ENCODE measurements around the gene HDAC8.

DNA sequence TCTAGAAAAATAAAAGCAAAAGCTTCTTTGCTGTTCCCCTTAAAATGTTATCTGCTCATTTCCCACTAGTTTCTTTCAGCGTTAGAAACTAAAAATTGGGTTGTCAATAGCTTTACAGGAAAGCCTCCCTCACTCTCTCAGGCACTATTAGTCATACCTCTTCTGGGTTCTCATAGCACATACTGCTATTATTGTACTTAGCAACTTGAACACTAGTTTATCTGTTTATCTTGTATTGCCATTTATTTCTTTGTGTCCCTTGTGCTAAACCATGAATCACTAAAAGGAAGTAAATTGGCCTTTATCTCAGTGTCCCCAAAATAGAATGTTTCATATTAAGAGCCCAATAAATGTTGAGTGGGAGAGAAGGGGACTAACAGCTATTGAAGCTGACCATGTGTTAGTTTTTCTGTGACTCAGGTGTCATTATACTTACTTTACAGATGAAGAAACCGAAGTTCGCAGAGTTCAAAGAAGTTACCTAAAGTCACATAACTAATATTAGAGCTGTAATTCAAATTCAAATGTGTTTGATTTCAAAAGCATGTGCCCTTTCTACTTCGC is 142.2 kb downstream of the HDAC8 start:
- TF ChIP-seq CTCF (IDR thresholded peaks at IDR 0.05; ENCODE audit: low read length) (no peak), EZH2 (optimal IDR thresholded peaks at IDR 0.05; ENCODE audit: low read depth, low read length) (no peak)
